Cortex of kidney (tissue), 1 donor: ENCODE measurements around the gene C9orf153.
"Not testable (repeated sequence)": the region's sequence is repeated elsewhere in the genome, so short reads cannot be mapped to it uniquely, and the experiment has no call there.

Experiments
- DNase-seq: peaks from one replicate; lab custom pipeline; 2025; lab: John Stamatoyannopoulos, UW

The C9orf153 gene

GRCh38 chr9:86259557-86259956, at the start of gene C9orf153:
TSS of gene C9orf153 (minus strand) at chr9:86259657. CDS start at chr9:86229603, 30,054 bp downstream.
- no peak for DNase-seq

DNA sequence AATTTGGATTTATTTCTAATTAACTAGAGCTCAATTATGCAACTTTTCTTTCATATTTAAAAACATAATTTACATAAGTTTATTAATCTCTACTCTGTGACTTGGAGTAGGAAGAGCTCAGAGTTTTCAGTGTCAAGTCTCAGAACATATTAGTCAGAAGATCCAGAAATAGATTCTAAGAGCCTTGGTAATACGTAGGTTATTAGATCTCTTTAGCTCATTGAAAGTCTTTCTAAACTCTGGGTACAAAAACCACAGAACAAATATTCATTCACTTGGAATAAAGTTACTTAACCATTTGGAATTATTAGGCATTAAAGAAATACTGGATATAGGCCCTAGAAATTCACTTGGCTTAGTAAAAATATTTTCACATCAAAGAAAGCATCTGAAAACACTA, 49.2 kb upstream of the C9orf153 start:
- DNase-seq = no peak

DNA sequence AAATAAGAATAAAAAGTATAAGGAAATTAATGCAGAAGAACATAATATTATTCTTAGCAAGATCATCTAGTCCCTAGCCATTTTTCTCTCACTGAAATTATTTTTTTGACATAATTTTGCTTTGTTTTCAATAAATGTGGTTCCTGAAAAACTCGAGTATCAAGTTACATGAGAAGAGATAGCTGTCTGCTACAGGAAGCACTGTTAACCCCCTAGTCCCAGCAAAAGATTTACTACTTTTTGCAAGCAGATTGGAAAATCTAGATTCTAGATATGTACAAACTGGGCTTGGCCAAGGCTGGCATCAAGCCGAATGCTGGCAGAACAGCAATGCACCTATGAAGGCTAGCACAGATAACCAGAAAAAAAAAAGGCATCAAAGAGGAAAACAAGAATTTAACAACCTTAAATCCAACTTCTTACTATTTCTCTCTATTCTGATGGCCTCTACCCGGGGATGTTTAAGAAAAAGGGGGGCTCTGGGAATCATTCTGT, 44.8 kb upstream of the C9orf153 start:
- no peak for DNase-seq

DNA sequence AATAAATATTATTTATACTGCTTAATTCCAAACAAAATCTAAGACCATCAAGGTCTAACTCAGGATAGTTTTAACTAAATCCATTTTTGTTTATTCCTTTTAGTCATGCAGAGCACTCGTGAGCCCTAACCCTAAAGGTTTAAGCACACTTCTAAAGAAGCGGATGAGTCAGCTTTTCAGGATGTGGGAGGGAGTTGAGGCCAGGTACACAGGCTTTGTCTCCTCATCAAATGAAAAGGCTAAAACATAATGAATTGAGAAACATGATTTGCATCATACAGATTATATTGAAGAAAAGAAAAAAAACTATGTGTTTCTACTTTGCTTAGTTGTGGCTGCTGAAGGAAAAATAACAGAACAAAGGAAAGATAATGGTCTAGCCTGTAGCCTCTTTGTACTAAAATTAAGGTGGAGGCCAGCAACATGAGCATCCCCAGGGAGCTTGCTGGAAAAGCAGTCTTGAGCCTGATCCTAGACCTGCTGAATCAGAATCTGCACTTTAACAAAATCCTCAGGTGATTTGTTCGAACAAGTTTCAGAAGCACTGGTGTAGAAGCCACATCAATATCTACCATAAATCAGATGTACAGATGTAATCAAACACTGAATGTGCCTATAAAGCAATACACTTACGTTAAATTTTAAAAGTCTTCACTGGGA, 44.0 kb upstream of the C9orf153 start:
- no peak for DNase-seq

- DNase-seq = no peak
Observed at GRCh38 chr9:86301686-86302085, 42.2 kb upstream of the C9orf153 start.

GRCh38 chr9:86300701-86301100, 41.2 kb upstream of the C9orf153 start:
- DNase-seq = no peak

DNA sequence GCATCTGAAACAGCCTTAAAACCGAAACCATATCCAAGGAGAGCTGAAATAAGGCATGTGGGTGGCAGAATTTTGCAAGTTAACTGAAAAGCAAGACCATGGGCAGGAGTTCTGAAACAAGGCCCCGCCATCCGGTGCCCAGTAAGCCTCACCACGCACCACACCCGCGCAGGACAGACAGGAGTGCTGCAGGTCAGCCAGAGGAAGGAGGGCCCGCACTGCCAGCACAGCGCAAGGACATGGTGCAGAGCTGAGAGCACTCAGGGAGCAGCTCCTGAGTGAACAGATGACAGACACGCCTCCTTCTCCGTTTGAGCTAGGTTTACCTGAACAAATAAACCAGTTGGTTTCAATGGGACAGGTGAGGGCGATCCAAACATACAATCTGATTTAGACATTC, 39.4 kb upstream of the C9orf153 start:
- DNase-seq = no peak

- not testable (repeated sequence) for DNase-seq
Observed at GRCh38 chr9:86290341-86290740, 30.9 kb upstream of the C9orf153 start.

DNA sequence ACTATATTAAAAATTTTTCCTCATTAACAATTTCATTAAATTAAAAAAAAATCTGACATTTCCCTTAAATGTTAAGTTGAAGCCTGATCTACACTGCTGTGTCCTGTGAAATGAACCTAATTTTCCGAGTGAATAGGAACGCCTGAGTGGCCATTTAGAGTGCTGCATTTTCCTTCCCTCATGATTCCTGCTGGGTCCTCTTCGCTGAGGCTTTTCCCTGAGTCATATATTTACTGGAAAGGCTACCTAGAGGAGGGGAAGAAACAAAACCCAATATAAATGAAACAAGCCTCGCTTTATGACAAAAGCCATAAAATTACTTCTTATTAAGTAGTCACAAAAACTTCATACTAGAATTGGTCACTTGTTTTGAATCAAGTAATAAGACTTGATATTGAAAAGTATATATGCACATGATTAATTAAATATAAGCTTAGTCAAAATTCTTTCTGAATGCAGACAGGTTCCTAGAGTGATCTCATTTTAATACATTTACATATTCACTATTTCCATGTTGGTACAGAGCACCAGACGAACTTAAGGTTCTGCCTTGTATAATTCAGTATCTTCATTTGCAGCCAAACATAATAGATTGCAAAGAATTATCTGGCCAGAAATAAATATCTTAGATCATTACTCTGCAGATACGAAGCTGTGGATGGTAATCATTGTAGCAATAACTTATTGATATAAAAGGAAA, 29.2 kb upstream of the C9orf153 start:
- no peak for DNase-seq

- DNase-seq = no peak
Observed at GRCh38 chr9:86287013-86287412, 27.6 kb upstream of the C9orf153 start.

GRCh38 chr9:86286278-86286677, 26.8 kb upstream of the C9orf153 start:
- no peak for DNase-seq

DNA sequence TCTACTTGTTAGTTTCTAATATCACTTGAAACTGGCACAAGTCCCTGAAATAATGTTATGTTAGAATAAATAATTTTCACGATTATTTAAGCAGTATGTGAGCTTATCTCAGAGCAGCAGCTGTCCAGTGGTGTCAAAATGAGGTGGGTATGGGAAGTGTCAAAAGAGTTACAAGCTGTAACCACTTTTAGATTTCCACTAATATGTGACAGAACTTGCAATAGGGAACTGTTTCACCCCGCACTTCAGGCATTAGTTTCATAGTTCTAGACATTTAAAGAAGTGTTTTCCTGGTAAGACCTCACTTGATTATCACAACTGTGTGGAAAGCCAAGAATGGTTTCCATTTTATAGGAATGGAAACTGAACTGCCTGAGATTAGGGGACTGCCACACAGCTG, 25.8 kb upstream of the C9orf153 start:
- no peak for DNase-seq

GRCh38 chr9:86282979-86283535, 23.6 kb upstream of the C9orf153 start:
- DNase-seq = no peak

GRCh38 chr9:86282077-86282978, 22.9 kb upstream of the C9orf153 start, which contains the start of gene ISCA1:
TSS of gene ISCA1 (minus strand) at chr9:86282538. CDS start at chr9:86282458, 80 bp downstream.
- peak; percentile 73 for DNase-seq

- DNase-seq = no peak
Observed at GRCh38 chr9:86281593-86282076, 22.2 kb upstream of the C9orf153 start.

DNA sequence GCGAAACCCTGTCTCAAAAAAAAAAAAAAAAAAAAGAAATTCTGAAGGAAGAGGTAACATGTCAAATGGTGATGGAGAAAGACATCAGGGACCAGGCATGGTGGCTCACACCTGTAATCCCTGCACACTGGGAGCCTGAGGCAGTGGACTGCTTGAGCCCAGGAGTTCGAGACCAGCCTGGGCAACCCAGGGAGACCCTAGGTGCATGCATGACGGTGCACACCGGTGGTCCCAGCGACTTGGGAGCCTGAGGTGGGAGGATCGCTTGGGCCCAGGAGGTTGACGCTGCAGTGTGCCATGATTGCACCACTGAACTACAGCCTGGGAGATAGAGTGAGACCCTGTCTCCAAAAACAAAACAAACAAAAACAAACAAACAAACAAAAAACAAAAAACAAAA, 21.1 kb upstream of the C9orf153 start:
- no peak for DNase-seq

DNA sequence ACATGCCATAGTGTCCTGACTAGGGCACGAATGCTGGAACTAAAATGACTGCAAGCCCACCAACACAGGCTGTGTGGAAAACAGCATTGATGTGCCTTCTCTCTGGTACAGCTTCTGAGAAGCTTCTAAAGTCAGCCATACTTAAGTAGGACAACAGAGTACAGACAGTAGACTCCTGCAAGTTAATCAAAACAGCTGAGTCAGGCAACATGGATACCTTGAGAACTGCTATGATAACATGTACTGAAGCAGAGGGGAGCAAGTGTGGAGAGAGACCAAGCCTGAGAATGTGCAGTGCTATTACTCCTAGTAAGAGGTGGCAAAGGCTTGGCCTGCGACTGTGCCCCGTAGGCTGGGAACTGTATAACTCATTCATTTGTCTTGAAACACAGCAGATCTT, 20.4 kb upstream of the C9orf153 start:
- DNase-seq = no peak

- DNase-seq = no peak
Observed at GRCh38 chr9:86277072-86277471, 17.6 kb upstream of the C9orf153 start.

DNA sequence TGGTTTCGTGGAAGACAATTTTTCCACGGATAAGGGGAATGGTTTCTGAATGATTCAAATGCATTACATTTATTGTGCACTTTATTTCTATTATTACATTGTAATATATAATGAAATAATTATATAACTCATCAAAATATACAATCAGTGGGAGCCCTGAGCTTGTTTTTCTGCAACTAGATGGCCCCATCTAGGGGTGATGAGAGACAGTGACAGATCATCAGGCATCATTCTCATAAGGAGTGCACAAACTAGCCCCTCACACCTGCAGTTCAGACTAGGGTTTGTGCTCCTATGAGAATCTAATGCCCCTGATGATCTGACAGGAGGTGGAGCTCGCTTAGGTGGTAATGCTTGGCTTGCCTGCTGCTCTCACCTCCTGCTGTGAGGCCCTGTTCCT, 16.5 kb upstream of the C9orf153 start:
- DNase-seq = no peak

DNA sequence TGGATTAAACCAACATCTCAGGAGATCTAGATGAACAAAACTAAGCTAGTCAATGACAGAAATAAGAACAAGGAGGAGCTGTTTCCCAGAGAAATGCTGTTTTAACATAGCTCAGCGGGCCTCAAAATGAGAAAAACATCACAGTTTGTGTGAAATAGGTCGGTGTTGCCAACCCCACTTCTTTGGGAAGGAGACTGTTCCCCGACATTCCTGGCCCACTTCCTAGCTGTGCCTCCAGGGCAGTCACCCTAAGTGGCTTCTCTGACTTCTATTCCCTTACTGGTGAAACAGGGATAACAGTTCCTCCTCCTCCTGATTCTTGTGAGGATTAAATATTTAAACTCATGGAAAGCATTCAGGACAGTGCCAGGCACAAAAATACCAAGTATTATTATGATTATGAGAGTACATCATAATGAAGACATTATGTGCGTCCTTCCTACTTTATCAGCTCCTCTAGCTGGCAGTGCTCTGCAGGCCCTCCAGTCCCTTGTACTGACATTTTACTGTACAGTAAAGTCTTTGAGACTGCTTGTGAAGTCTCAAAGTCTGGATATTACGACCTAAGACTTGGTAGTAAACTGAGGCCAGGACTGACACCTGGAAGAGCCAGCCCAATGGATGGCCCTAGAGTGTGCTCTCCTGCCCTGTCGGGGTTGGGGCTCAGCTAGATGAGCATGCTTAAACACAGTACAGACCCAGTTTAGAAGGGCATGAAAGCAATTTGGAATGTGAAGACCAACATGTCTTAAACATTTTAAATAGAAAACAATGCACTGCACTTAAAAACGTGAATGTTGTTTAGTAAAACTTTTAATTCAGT, 15.6 kb upstream of the C9orf153 start:
- no peak for DNase-seq

DNA sequence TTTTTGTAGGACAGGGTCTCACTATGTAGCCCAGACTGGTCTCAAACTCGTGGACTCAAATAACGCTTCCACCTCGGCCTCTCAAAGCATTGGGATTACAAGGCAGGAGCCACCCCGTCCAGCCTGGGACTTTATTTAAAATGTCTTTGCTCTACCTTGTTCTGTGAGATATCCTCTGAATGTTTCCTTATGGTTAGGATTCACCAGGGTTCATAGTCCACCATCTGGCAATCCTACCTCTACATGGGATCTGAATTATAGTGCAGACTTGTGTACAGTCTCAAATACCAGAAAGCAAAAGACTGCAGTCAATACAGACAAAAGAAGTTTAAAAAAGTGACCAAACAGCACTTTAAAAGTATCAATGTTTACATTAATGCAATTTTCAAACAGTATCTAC, 12.8 kb upstream of the C9orf153 start:
- DNase-seq = no peak
